Mesothelial cell of epicardium (in vitro differentiated cells): ENCODE data around the gene ACVR2A. TPM values are rescaled to one million over a fixed set of nuclear protein-coding genes. Genes with fewer than 3 reads are reported as not detected.

Experiments
- DNase-seq, 2 experiments: peaks; one replicate each; pipeline ENCODE4 v3.0.0; 2021; ENCODE audit warnings: low spot score in 2 of 2; ENCODE audit not compliant: unreplicated experiment in 2 of 2
- H3K27ac Mint-ChIP-seq: 2 replicates; pipeline ENCODE4 v1.8.0; 2021; ENCODE audit warnings: mixed read lengths
- H3K27me3 Mint-ChIP-seq: 2 replicates; pipeline ENCODE4 v1.8.0; 2021; ENCODE audit warnings: low read depth, mixed read lengths
- H3K36me3 Mint-ChIP-seq: 2 replicates; pipeline ENCODE4 v1.8.0; 2021; ENCODE audit warnings: mixed read lengths
- H3K4me1 Mint-ChIP-seq: 2 replicates; pipeline ENCODE4 v1.8.0; 2021; ENCODE audit warnings: mixed read lengths
- H3K4me3 Mint-ChIP-seq: 2 replicates; pipeline ENCODE4 v1.8.0; 2021; ENCODE audit warnings: mild to moderate bottlenecking, moderate library complexity, mixed read lengths
- H3K9me3 Mint-ChIP-seq: 2 replicates; pipeline ENCODE4 v1.8.0; 2021; ENCODE audit warnings: mixed read lengths
- CTCF ChIP-seq: fragments of 200-600 bp; sonication (generic); IDR thresholded peaks from one replicate; pipeline ENCODE4 v1.5.0; 2021; ENCODE audit warnings: antibody characterized with exemption; ENCODE audit not compliant: unreplicated experiment
- total RNA-seq: library from RNA; stranded (reverse); gene quantifications from 3 replicates; pipeline ENCODE4 v1.2.1, GENCODE V29; 2021

Gene ACVR2A
- total RNA-seq = 29.7 to 33.3 TPM (median 31.3 TPM) in 3 replicates

- peak within 1 kb of the TSS; percentile 97 for H3K4me3 Mint-ChIP-seq
- H3K27ac Mint-ChIP-seq = peak within 1 kb of the TSS; percentile 97
- peaks cover 1% of the 10 kb centered on the region for H3K27me3 Mint-ChIP-seq
- peak; percentile 23 to 62 for DNase-seq
- no peaks in the 10 kb centered on the region for H3K9me3 Mint-ChIP-seq
- TF ChIP-seq CTCF = no peak
- H3K36me3 Mint-ChIP-seq = no peaks in the 10 kb centered on the region
- H3K4me1 Mint-ChIP-seq = peaks cover 40% of the 10 kb centered on the region
Observed at GRCh38 chr2:147844697-147845410, at the start of gene ACVR2A. ACVR2A (plus strand) TSS chr2:147845029; CDS start chr2:147845153, 124 bp downstream.

- Mint-ChIP-seq H3K4me3 (no peak overlapping the region), H3K27me3 (no peaks in the 10 kb centered on the region), H3K9me3 (no peaks in the 10 kb centered on the region), H3K36me3 (no peaks in the 10 kb centered on the region), H3K27ac (no peak overlapping the region), H3K4me1 (peaks cover 16% of the 10 kb centered on the region)
- DNase-seq = no peak
- no peak for TF ChIP-seq CTCF
Observed at GRCh38 chr2:147800316-147800715, 44.5 kb upstream of the ACVR2A start.

GRCh38 chr2:147806846-147807245 lies 38.0 kb upstream of the ACVR2A start:
- no peak overlapping the region for H3K27ac Mint-ChIP-seq

GRCh38 chr2:147808520-147808919 lies 36.3 kb upstream of the ACVR2A start:
- Mint-ChIP-seq H3K4me1 (peaks cover 18% of the 10 kb centered on the region), H3K36me3 (no peaks in the 10 kb centered on the region), H3K9me3 (peaks cover 3% of the 10 kb centered on the region), H3K4me3 (no peak overlapping the region), H3K27me3 (no peaks in the 10 kb centered on the region), H3K27ac (no peak overlapping the region)
- no peak for TF ChIP-seq CTCF
- DNase-seq = no peak

More at GRCh38 chr2:147806846-147807245, 38.0 kb upstream of the ACVR2A start:
- Mint-ChIP-seq H3K9me3 (no peaks in the 10 kb centered on the region), H3K27me3 (no peaks in the 10 kb centered on the region), H3K4me1 (peaks cover 18% of the 10 kb centered on the region), H3K36me3 (no peaks in the 10 kb centered on the region), H3K4me3 (no peak overlapping the region)
- no peak for DNase-seq
- TF ChIP-seq CTCF = no peak

- H3K9me3 Mint-ChIP-seq = peaks cover 3% of the 10 kb centered on the region
- TF ChIP-seq CTCF = no peak
- H3K27ac Mint-ChIP-seq = no peak overlapping the region
- H3K4me1 Mint-ChIP-seq = peaks cover 7% of the 10 kb centered on the region
- no peaks in the 10 kb centered on the region for H3K36me3 Mint-ChIP-seq
- H3K4me3 Mint-ChIP-seq = no peak overlapping the region
- no peak for DNase-seq
- H3K27me3 Mint-ChIP-seq = no peaks in the 10 kb centered on the region
Observed at GRCh38 chr2:147810883-147811765, 33.7 kb upstream of the ACVR2A start.
